HG03066 (cell line): Measurements from ENCODE around the gene BRWD1.

Source experiments
- ATAC-seq: cut with Tn5 transposase; IDR thresholded peaks from one replicate; pipeline ENCODE4 v1.9.1; 2021; ENCODE audit warnings: low read depth; ENCODE audit not compliant: unreplicated experiment

BRWD1 gene

GRCh38 chr21:39313571-39314142 lies at the start of gene BRWD1:
BRWD1 (minus strand) TSS chr21:39313632; CDS start chr21:39313491, 141 bp downstream.
- peak; percentile 40 for ATAC-seq

GRCh38 chr21:39362733-39363132 lies 49.3 kb upstream of the BRWD1 start:
- ATAC-seq: no peak

- ATAC-seq: no peak
These were observed 46.0 kb upstream of the BRWD1 start for GRCh38 chr21:39359382-39359781.

- ATAC-seq: no peak
These were observed 39.9 kb upstream of the BRWD1 start for GRCh38 chr21:39353295-39353694.

- ATAC-seq: no peak
These were observed 36.9 kb upstream of the BRWD1 start for GRCh38 chr21:39350094-39351005.

GRCh38 chr21:39349211-39350093 lies 36.0 kb upstream of the BRWD1 start:
- ATAC-seq: peak; percentile 88

- ATAC-seq: peak; percentile 50
These were observed 35.2 kb upstream of the BRWD1 start, which contains the start of gene HMGN1 for GRCh38 chr21:39348355-39349210. HMGN1 (minus strand) TSS chr21:39349088; CDS start chr21:39348917, 171 bp downstream.

GRCh38 chr21:39348040-39348354 lies 34.6 kb upstream of the BRWD1 start:
- ATAC-seq: no peak

GRCh38 chr21:39347537-39347936 lies 34.1 kb upstream of the BRWD1 start:
- ATAC-seq: no peak

GRCh38 chr21:39346671-39347331 lies 33.4 kb upstream of the BRWD1 start:
- no peak for ATAC-seq

- no peak for ATAC-seq
These were observed 32.8 kb upstream of the BRWD1 start for GRCh38 chr21:39346206-39346605.

- no peak for ATAC-seq
These were observed 32.0 kb upstream of the BRWD1 start for GRCh38 chr21:39345440-39345839.

- no peak for ATAC-seq
These were observed 31.4 kb upstream of the BRWD1 start for GRCh38 chr21:39344848-39345247.

GRCh38 chr21:39341249-39341923 lies 28.0 kb upstream of the BRWD1 start:
- ATAC-seq: no peak

- no peak for ATAC-seq
These were observed 27.3 kb upstream of the BRWD1 start for GRCh38 chr21:39340687-39341086.

GRCh38 chr21:39339231-39339630 lies 25.8 kb upstream of the BRWD1 start:
- ATAC-seq: no peak

- no peak for ATAC-seq
These were observed 23.1 kb upstream of the BRWD1 start for GRCh38 chr21:39336457-39337008.

GRCh38 chr21:39334611-39335010 lies 21.2 kb upstream of the BRWD1 start:
- no peak for ATAC-seq

- no peak for ATAC-seq
These were observed 18.7 kb upstream of the BRWD1 start for GRCh38 chr21:39332175-39332574.
